IPS-18c (cell line): ENCODE measurements around the gene CAPS2.

Experiments
- H3K4me3 ChIP-seq: 2 replicates; pipeline ENCODE4 v1.7.0; 2013; ENCODE audit warnings: low read depth, mild to moderate bottlenecking, low read length, moderate library complexity; ENCODE audit not compliant: insufficient read depth
- H3K9me3 ChIP-seq: one replicate; pipeline ENCODE4 v1.6.1; 2013; ENCODE audit warnings: mild to moderate bottlenecking, low read length, moderate library complexity; ENCODE audit not compliant: control insufficient read depth, insufficient read depth

Gene CAPS2

DNA sequence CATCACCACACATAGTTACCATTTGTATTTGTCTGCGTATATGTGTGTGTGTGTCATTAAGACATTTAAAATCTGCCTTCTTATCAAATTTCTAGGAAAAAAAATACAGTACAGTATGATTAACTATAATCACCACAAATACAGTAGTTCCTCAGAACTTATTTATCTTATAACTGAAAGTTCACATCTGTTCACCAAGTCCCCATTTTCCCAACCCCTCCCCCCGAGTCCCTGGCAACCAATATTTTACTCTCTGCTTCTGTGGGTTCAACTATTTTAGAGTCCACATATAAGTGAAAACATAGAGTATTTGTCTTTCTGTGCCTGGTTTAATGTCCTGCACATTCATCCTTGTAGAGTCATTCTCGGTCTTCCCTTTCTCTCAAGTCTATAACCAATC is 12.3 kb downstream of the CAPS2 start:
- H3K4me3 ChIP-seq = no peak overlapping the region
- no peaks in the 10 kb centered on the region for H3K9me3 ChIP-seq

- H3K4me3 ChIP-seq = no peak overlapping the region
- H3K9me3 ChIP-seq = no peaks in the 10 kb centered on the region
These were observed 14.6 kb downstream of the CAPS2 start for GRCh38 chr12:75315518-75315917.

- Histone ChIP-seq H3K4me3 (no peak overlapping the region), H3K9me3 (no peaks in the 10 kb centered on the region)
These were observed 18.8 kb downstream of the CAPS2 start for GRCh38 chr12:75311369-75311768.

DNA sequence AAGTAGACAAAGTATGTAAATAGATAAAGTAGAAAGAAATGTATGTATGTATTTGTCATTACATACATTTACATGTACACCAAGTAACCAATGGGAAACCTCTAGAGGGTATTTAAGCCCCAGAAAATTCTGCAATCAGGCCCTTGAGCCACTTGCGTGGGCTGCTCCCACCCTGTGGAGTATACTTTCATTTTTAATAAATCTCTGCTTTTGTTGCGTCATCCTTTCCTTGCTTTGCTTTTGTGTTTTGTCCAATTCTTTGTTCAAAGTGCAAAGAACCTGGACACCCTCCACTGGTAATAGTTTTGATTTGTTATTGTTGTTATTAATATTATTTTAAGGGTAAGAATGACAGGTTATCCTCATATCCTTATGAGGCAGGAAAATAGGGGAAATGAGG is 21.8 kb downstream of the CAPS2 start:
- Histone ChIP-seq H3K9me3 (no peaks in the 10 kb centered on the region), H3K4me3 (no peak overlapping the region)

GRCh38 chr12:75305412-75306332 is 24.5 kb downstream of the CAPS2 start:
- H3K4me3 ChIP-seq = no peak overlapping the region
- H3K9me3 ChIP-seq = no peaks in the 10 kb centered on the region

- Histone ChIP-seq H3K4me3 (no peak overlapping the region), H3K9me3 (no peaks in the 10 kb centered on the region)
These were observed 27.3 kb downstream of the CAPS2 start for GRCh38 chr12:75302781-75303180.

DNA sequence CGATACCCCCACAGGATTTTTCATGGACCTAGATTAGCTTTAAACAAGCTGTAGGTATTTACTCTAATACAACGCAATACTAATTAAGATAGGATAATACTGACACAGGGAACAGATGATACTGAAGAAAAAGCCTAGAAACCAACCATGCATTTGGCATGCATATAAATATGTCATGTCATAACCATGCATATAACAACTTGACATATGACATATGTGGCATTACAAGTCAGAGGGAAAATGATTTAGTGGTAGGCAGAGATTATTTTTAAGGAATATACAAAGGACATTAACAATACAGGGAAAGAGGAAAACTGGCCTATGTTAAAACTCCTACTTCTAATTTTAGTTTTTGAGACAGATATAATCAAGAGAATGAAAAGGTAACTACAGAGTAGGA is 27.9 kb downstream of the CAPS2 start:
- Histone ChIP-seq H3K9me3 (no peaks in the 10 kb centered on the region), H3K4me3 (no peak overlapping the region)

GRCh38 chr12:75294797-75295196 is 35.3 kb downstream of the CAPS2 start:
- Histone ChIP-seq H3K9me3 (no peaks in the 10 kb centered on the region), H3K4me3 (no peak overlapping the region)

DNA sequence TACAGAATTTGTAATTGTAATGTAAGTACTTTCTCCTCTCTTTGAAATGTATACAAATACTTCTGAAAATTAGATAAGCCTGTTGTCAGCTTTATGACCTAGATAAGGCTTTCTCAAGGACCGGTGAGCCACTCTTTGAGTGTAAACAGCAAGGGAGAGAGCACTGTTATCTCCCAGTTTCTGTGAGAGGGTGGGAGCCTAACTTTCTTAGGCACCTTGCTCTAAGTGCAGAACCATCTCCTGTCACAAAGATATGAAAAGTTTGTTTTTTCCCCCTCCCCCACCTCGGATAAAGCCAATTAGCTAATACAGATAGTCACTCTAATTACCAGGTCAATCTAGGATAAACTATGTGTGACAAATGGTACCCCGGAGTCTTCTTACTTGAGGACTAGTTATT is 35.8 kb downstream of the CAPS2 start:
- Histone ChIP-seq H3K4me3 (no peak overlapping the region), H3K9me3 (no peaks in the 10 kb centered on the region)

DNA sequence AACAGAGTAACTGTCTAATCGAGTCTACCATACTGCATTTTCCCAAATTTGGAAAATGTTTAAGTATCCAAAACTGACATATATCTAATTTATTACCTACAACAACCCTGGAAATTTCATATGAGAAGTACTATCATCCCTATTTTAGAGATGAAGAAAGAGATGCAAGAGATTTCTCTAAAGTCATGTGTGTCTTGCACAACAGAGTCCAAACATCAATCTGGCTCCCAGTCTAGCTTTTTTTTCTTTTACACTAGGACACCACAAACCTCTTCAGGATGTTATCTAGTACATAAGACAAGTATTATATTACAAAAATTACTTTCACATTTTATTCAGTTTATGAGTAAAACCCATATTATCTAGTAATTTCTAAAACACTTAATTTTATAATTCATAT is 39.1 kb downstream of the CAPS2 start:
- Histone ChIP-seq H3K9me3 (no peaks in the 10 kb centered on the region), H3K4me3 (no peak overlapping the region)

GRCh38 chr12:75289753-75290152 is 40.4 kb downstream of the CAPS2 start:
- H3K4me3 ChIP-seq = no peak overlapping the region

DNA sequence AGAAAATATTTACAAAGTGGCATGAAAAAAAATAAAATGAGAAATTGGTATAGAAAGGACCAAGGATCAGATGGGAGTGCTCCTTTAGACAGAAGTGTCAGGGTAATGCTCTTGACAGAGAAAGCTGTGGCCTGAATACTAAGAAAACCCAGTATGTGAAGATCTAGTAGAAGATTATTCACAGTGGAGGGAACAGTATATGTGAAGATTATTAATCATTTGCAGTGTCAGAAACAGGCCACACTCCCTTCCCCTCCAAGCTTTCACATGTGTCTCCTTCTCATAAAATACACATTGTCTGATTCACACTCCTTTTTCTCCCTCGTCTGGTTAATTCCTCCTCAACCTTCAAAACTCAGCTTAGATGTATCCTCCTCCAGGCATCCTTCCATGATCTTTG is 41.3 kb downstream of the CAPS2 start:
- Histone ChIP-seq H3K4me3 (no peak overlapping the region), H3K9me3 (no peaks in the 10 kb centered on the region)

More at GRCh38 chr12:75289753-75290152, 40.4 kb downstream of the CAPS2 start:
- H3K9me3 ChIP-seq = no peaks in the 10 kb centered on the region

GRCh38 chr12:75275702-75276101 is 54.4 kb downstream of the CAPS2 start:
- Histone ChIP-seq H3K9me3 (no peaks in the 10 kb centered on the region), H3K4me3 (no peak overlapping the region)

DNA sequence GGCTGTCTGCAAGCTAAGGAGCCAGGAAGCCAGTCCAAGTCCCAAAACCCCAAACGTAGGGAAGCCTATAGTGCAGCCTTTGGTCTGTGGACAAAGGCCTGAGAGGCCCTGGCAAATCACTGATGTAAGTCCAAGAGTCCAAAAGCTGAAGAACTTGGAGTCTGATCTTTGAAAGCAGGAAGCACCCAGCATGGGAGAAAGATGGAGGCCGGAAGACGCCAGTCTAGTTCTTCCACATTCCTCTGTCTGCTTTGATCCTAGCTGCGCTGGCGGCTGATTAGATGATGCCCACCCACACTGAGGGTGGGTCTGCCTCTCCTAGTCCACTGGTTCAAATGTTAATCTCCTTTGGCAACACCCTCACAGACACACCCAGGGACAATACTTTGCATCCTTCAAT is 58.5 kb downstream of the CAPS2 start:
- Histone ChIP-seq H3K4me3 (no peak overlapping the region), H3K9me3 (no peaks in the 10 kb centered on the region)

- Histone ChIP-seq H3K4me3 (no peak overlapping the region), H3K9me3 (no peaks in the 10 kb centered on the region)
These were observed 60.0 kb downstream of the CAPS2 start for GRCh38 chr12:75270157-75270556.

GRCh38 chr12:75269209-75269608 is 60.9 kb downstream of the CAPS2 start:
- no peaks in the 10 kb centered on the region for H3K9me3 ChIP-seq
- H3K4me3 ChIP-seq = no peak overlapping the region

- Histone ChIP-seq H3K9me3 (no peaks in the 10 kb centered on the region), H3K4me3 (no peak overlapping the region)
These were observed 69.8 kb downstream of the CAPS2 start for GRCh38 chr12:75260316-75260715.

DNA sequence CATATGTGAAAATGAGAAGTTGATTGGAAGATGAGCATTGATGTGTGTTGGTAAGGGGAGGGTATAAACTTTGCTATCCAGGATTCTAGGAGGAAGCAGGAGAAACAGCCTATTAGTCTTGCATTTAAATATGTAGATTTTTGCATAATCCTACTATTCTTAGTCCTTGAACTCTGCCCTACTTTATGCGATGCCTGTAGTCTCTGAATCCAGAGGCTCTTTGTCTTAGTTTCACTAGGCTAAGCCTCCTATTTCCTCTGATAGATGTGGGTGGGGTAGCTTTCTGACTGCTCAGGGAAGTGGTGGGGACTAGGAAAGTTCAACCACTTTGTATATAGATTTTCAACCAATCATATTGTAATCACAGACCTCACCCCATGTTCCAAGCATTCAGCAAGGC is 71.0 kb downstream of the CAPS2 start:
- H3K9me3 ChIP-seq = no peaks in the 10 kb centered on the region
- H3K4me3 ChIP-seq = no peak overlapping the region

DNA sequence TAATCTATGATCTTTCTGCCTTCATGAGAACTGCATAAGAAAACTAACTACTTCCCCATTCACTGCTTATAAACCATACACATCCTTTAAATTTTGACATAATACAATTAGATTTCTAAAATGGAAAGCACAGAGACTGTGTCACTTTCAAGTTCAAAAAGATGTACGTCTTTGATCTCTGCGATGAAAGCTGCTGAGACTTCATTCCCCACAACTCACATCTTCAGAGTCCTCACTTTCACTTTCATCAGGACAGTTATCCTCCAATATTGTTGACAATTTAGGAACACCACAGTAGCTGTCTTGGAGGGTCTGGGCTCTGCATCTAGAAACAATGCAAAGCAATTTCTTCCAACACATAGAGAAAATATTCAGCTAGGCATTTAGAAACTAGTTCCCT is 72.6 kb downstream of the CAPS2 start:
- Histone ChIP-seq H3K9me3 (no peaks in the 10 kb centered on the region), H3K4me3 (no peak overlapping the region)
